GM10847 (cell line): ENCODE data around the gene PAX8.

ENCODE experiments used
- POLR2A ChIP-seq: IDR thresholded peaks from 2 replicates; pipeline ENCODE4 v1.6.1; 2011; ENCODE audit not compliant: insufficient read length; ENCODE audit errors: extremely low read depth

Gene PAX8

GRCh38 chr2:113198790-113199612, 79.7 kb downstream of the PAX8 start:
- TF ChIP-seq POLR2A, result no peak

GRCh38 chr2:113198048-113198789, 80.5 kb downstream of the PAX8 start:
- TF ChIP-seq POLR2A, result no peak

GRCh38 chr2:113197347-113198047, 81.2 kb downstream of the PAX8 start:
- no peak for TF ChIP-seq POLR2A

GRCh38 chr2:113196839-113197238, 81.9 kb downstream of the PAX8 start:
- no peak for TF ChIP-seq POLR2A

- no peak for TF ChIP-seq POLR2A
These were observed 82.7 kb downstream of the PAX8 start for GRCh38 chr2:113195923-113196501.

- TF ChIP-seq POLR2A, result no peak
These were observed 86.1 kb downstream of the PAX8 start for GRCh38 chr2:113192459-113193100.

- TF ChIP-seq POLR2A, result no peak
These were observed 87.8 kb downstream of the PAX8 start for GRCh38 chr2:113190871-113191270.

- TF ChIP-seq POLR2A, result no peak
These were observed 91.0 kb downstream of the PAX8 start for GRCh38 chr2:113187771-113188170.

GRCh38 chr2:113186433-113186796, 92.3 kb downstream of the PAX8 start:
- TF ChIP-seq POLR2A, result no peak

- TF ChIP-seq POLR2A, result no peak
These were observed 92.9 kb downstream of the PAX8 start for GRCh38 chr2:113185664-113186432.

GRCh38 chr2:113184531-113185230, 94.0 kb downstream of the PAX8 start:
- no peak for TF ChIP-seq POLR2A

GRCh38 chr2:113183703-113184102, 95.0 kb downstream of the PAX8 start:
- TF ChIP-seq POLR2A, result no peak

GRCh38 chr2:113183264-113183663, 95.5 kb downstream of the PAX8 start:
- TF ChIP-seq POLR2A, result no peak
